K562 (cell line): ENCODE measurements around the gene SEC16A. TPM values are rescaled to one million over a fixed set of nuclear protein-coding genes. Genes with fewer than 3 reads are reported as not detected.

Experiments
- ATAC-seq: fragments of 200-7000 bp; cut with Tn5 transposase; 3 replicates; pipeline ENCODE4 v1.9.1; 2020; ENCODE audit warnings: moderate library complexity
- BruUV-seq: library from RNA; stranded (reverse); fragments of 400-500 nt; replicated peaks from 2 replicates; lab custom pipeline; 2021; lab: Mats Ljungman, UMichigan
- CTCF ChIA-PET: fragments of 300-600 bp; formaldehyde crosslinking; extraction: SDS; loops from one replicate; lab custom pipeline; 2021; ENCODE audit warnings: low intra/inter-chr PET ratio; lab: Yijun Ruan, JAX
- POLR2A ChIA-PET: fragments of 300-600, 350-650 bp; sonication (Branson Sonifier 250); formaldehyde crosslinking; extraction: SDS; loops from one replicate; lab custom pipeline; 2021; ENCODE audit warnings: antibody characterized with exemption, inconsistent platforms; lab: Yijun Ruan, JAX
- DNase-seq, 4 experiments: peaks; one replicate each; pipeline versions ENCODE4 v3.0.0 to v3.0.0-alpha.2; 2011 to 2018; ENCODE audit warnings: low spot score in 3 of 4, mixed read lengths in 3 of 4; ENCODE audit errors: extremely low read depth in 1 of 4
- FAIRE-seq: peaks from 2 replicates; lab custom pipeline; 2011; peaks lifted over from hg19 to GRCh38; lab: Jason Lieb, UNC
- H2AFZ ChIP-seq: 2 replicates; pipeline ENCODE4 v1.6.0; 2011; ENCODE audit warnings: low read depth, low read length, control low read depth, inconsistent platforms
- H3K27ac ChIP-seq: fragments of 200-600 bp; 3 replicates; pipeline ENCODE4 v1.8.0; 2011; ENCODE audit warnings: low read depth, mild to moderate bottlenecking, control low read depth, inconsistent platforms, low read length, moderate library complexity, mixed read lengths; ENCODE audit errors: extremely low read depth
- H3K27me3 ChIP-seq, 2 experiments: fragments of 300-600 bp in 1 of 2; 2 replicates in 1 of 2; 3 replicates in 1 of 2; pipeline versions ENCODE4 v1.6.0 to v1.8.0; 2011; ENCODE audit warnings: inconsistent platforms in 2 of 2, low read length in 2 of 2, mild to moderate bottlenecking in 1 of 2, mixed read lengths in 1 of 2, moderate library complexity in 1 of 2; ENCODE audit not compliant: control insufficient read depth in 2 of 2, insufficient read depth in 2 of 2
- H3K36me3 ChIP-seq: fragments of 300-600 bp; 3 replicates; pipeline ENCODE4 v1.8.0; 2011; ENCODE audit warnings: mild to moderate bottlenecking, low read length, inconsistent platforms; ENCODE audit not compliant: control insufficient read depth, insufficient read depth
- H3K4me1 ChIP-seq, 2 experiments: fragments of 200-600 bp in 1 of 2; replicated peaks in 1 of 2; 2 replicates in 1 of 2; 3 replicates in 1 of 2; pipeline versions ENCODE4 v1.5.1 to v1.8.0; 2011; ENCODE audit warnings: inconsistent platforms in 2 of 2, low read length in 2 of 2, mild to moderate bottlenecking in 1 of 2, mixed read lengths in 1 of 2, moderate library complexity in 1 of 2; ENCODE audit not compliant: control insufficient read depth in 2 of 2, insufficient read depth in 2 of 2
- H3K4me2 ChIP-seq: 2 replicates; pipeline ENCODE4 v1.6.1; 2011; ENCODE audit warnings: low read length, control low read depth, inconsistent platforms, mixed read lengths; ENCODE audit not compliant: insufficient read depth
- H3K4me3 ChIP-seq: fragments of 200-600 bp; sonication (generic), shearing (Covaris generic); 2 replicates; pipeline ENCODE4 v1.5.1; 2016; ENCODE audit warnings: control low read depth, inconsistent platforms
- H3K79me2 ChIP-seq: fragments of 200-600 bp; 3 replicates; pipeline ENCODE4 v1.8.0; 2011; ENCODE audit warnings: low read length, inconsistent platforms; ENCODE audit not compliant: control insufficient read depth, insufficient read depth
- H3K9ac ChIP-seq, 2 experiments: 2 replicates each; pipeline versions ENCODE4 v1.6.0 to v1.6.1; 2011; ENCODE audit warnings: low read depth in 2 of 2, low read length in 2 of 2, control low read depth in 1 of 2, inconsistent platforms in 1 of 2, mild to moderate bottlenecking in 1 of 2, mixed read lengths in 1 of 2; ENCODE audit not compliant: insufficient read depth in 1 of 2
- H3K9me1 ChIP-seq: one replicate; pipeline ENCODE4 v1.6.0; 2011; ENCODE audit warnings: inconsistent platforms, mild to moderate bottlenecking, low read length, moderate library complexity; ENCODE audit not compliant: control insufficient read depth, insufficient read depth
- H3K9me3 ChIP-seq: replicated peaks from 2 replicates; pipeline ENCODE4 v1.5.1; 2011; ENCODE audit warnings: low read depth, low read length, inconsistent platforms; ENCODE audit not compliant: control insufficient read depth, insufficient read depth
- H4K20me1 ChIP-seq: replicated peaks from 2 replicates; pipeline ENCODE4 v1.6.1; 2011; ENCODE audit warnings: low read length, inconsistent platforms, mixed read lengths; ENCODE audit not compliant: control insufficient read depth, insufficient read depth
- CBFA2T3 ChIP-seq: fragments of 450-650 bp; IDR thresholded peaks from 2 replicates; pipeline ENCODE4 v1.6.1; 2017
- CC2D1A ChIP-seq: fragments of 450-650 bp; IDR thresholded peaks from 2 replicates; pipeline ENCODE4 v1.6.1; 2017; ENCODE audit warnings: mild to moderate bottlenecking
- POLR2G ChIP-seq: fragments of 200-400 bp; formaldehyde crosslinking; IDR thresholded peaks from 2 replicates; pipeline ENCODE4 v1.6.1; 2017; ENCODE audit warnings: low read depth, mild to moderate bottlenecking, antibody characterized with exemption, low read length, moderate library complexity
- RBFOX2 ChIP-seq: fragments of 200-400 bp; formaldehyde crosslinking; IDR thresholded peaks from 2 replicates; pipeline ENCODE4 v1.6.1; 2017; ENCODE audit warnings: low read depth, mild to moderate bottlenecking, low read length, moderate library complexity
- SAFB2 ChIP-seq: fragments of 200-400 bp; formaldehyde crosslinking; IDR thresholded peaks from 2 replicates; pipeline ENCODE4 v1.6.1; 2018; ENCODE audit warnings: borderline replicate concordance, low read length, low read depth, moderate library complexity; ENCODE audit not compliant: severe bottlenecking
- SAP30 ChIP-seq: fragments of 200-600 bp; sonication (generic); IDR thresholded peaks from 2 replicates; pipeline ENCODE4 v1.6.1; 2012; ENCODE audit warnings: borderline replicate concordance, low read depth, mild to moderate bottlenecking, moderate library complexity, low read length, control low read depth, inconsistent platforms; ENCODE audit not compliant: insufficient read depth, poor library complexity, severe bottlenecking
- SMARCC2 ChIP-seq: fragments of 450-650 bp; IDR thresholded peaks from 2 replicates; pipeline ENCODE4 v1.6.1; 2017; ENCODE audit warnings: antibody characterized with exemption, moderate library complexity, mild to moderate bottlenecking, low read depth
- STAT5A ChIP-seq: IDR thresholded peaks from 2 replicates; pipeline ENCODE4 v1.6.1; 2012; ENCODE audit warnings: low read length, inconsistent platforms, borderline replicate concordance
- ZNF830 ChIP-seq: fragments of 250-450 bp; sonication (Bioruptor Pico); IDR thresholded peaks from 2 replicates; pipeline ENCODE4 v1.5.0; 2021; ENCODE audit warnings: mild to moderate bottlenecking
- WGBS: fragments of 100-300 bp; shearing (Covaris generic); methylation state at CpG from one replicate; pipeline ENCODE4 v1.1.6; 2016; ENCODE audit warnings: low coverage, mixed read lengths; ENCODE audit not compliant: insufficient coverage; ENCODE audit errors: missing lambda C conversion rate; 5-methylcytosine and 5-hydroxymethylcytosine counted together
- in situ Hi-C: fragments of 300-500 bp; cut with MboI; formaldehyde crosslinking; loops from 4 replicates; pipeline ENCODE4 v1.15.0; 2018; ENCODE audit warnings: inconsistent platforms, mixed read lengths
- intact Hi-C: fragments of 100-400 bp; cut with micrococcal nuclease; formaldehyde crosslinking; loops from 2 replicates; pipeline ENCODE4 v1.14.2; 2022
- polyA plus RNA-seq, 8 experiments: library from polyadenylated mRNA; depleted of rRNA in 4 of 8; stranded (reverse) in 5 of 8; unstranded in 3 of 8; fragments of >200 nt; fragmentation: Nextera tagmentation in 2 of 8; fragmentation: Illumina TruSeq in 1 of 8; extraction: Ambion mirVana in 2 of 8; extraction: Trizol in 1 of 8; gene quantifications; 2 replicates each; pipeline versions ENCODE4 v1.2.1 to v1.2.3, GENCODE V29; 2011 to 2014; ENCODE audit warnings: inconsistent platforms in 1 of 8, missing spikeins in 1 of 8
- total RNA-seq, 7 experiments: library from RNA; depleted of rRNA in 6 of 7; stranded (reverse); fragments of >200 nt in 6 of 7; fragmentation: Illumina TruSeq in 2 of 7; extraction: Trizol in 2 of 7; gene quantifications; 2 replicates each; pipeline versions ENCODE4 v1.2.1 to v1.2.3, GENCODE V29; 2011 to 2021; ENCODE audit warnings: low replicate concordance in 1 of 7

Gene SEC16A
- total and polyA plus RNA-seq, 9 of the 15 experiments (the other 6 are each of a cell fraction or from before 2014, with no cell fraction given) = 8.3 to 62.8 (median 14.0) TPM

DNA sequence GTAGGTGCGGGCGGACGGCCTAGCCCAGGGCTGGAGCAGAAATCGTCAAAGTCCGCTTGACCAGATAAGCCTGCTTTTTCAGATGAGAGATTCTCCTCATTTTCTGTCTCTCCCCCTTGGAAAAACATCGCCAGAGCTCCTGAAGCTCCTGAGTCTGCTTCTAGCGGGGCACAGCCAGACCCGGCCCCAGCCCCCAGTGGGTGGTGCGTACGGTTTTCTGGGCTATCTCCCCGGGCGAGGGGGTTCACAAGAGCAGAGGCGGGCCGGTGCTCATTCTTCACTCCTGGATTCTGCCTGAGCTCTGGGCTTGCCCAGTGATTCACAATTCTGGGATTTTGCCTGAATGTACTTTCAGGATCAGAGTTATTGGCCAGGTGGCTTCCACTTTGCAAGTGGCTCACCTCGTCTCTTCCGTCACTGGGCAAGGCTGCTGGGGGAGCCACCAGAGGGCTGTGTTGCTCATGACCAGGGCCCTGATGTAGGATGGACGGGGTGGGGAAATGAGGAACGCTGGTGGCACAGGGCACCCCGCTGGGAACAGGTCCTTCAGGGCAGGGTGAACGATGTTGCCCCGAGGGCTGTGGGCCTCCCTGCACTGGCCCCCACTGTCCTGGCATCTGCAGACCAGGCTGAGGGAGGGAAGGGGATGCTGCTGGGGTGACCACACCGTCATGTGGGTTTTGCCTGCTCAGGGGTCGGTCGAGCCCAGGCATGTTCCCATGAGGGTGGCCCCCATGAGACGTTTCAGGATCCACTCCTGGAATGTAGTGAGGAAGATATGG is 6.3 kb downstream of the SEC16A start:
- H3K27ac ChIP-seq = no peak overlapping the region
- H3K36me3 ChIP-seq = peaks cover 88% of the 10 kb centered on the region; the same call in 2 of the 3 replicates
- peaks cover 8 to 28% of the 10 kb centered on the region in 2 experiments; a peak in 4 of 5 replicates for H3K4me1 ChIP-seq
- TF ChIP-seq CC2D1A (no peak), POLR2G (peak; percentile 20; the same call in 1 of the 2 replicates), STAT5A (no peak), CBFA2T3 (no peak), RBFOX2 (peak; percentile 60), ZNF830 (CRISPR knock-in tag) (no peak), SAP30 (no peak), SMARCC2 (no peak), SAFB2 (no peak)
- no TSS peak for BruUV-seq
- H4K20me1 ChIP-seq = peaks cover 45% of the 10 kb centered on the region
- peaks cover 5% of the 10 kb centered on the region for H3K9me1 ChIP-seq
- intact Hi-C loops = no loop called here
- H3K9me3 ChIP-seq = no peaks in the 10 kb centered on the region
- DNase-seq = no peak
- in situ Hi-C loops = no loop called here
- no peak for FAIRE-seq
- H3K4me2 ChIP-seq = no peak overlapping the region
- 0 out of 4 replicates have a peak overlapping the region, but pooled peaks of 1 of the 2 experiments have one; percentile 17 for H3K9ac ChIP-seq
- no peaks in the 10 kb centered on the region for H3K27me3 ChIP-seq
- ChIA-PET POLR2A (interaction anchor here (0.6 to 2.3 kb wide), 4 partner anchors 24 to 169 kb away, joined by 3 to 5 read pairs (median 4); no protein-coding TSS in a partner anchor), CTCF (no interaction called here)
- H2AFZ ChIP-seq = no peak overlapping the region
- no peak overlapping the region for H3K4me3 ChIP-seq
- H3K79me2 ChIP-seq = peaks cover 76% of the 10 kb centered on the region
- WGBS = 95% methylated on average over 25 of the region's 25 CpGs
- ATAC-seq = no peak
